ENCODE results near the gene SLAMF1.

SLAMF1 gene

GRCh38 chr1:160662910-160663309 is 16.1 kb upstream of the SLAMF1 start:
- no peak overlapping the region for H3K27ac ChIP-seq
- TF ChIP-seq ZFX (IDR thresholded peaks at IDR 0.05) (no peak), CTCF (conservative IDR thresholded peaks at IDR 0.05) (no peak)

GRCh38 chr1:160659566-160659965 is 12.7 kb upstream of the SLAMF1 start:
- no peak overlapping the region for H3K27ac ChIP-seq
- TF ChIP-seq CTCF (conservative IDR thresholded peaks at IDR 0.05) = no peak
- TF ChIP-seq ZFX (IDR thresholded peaks at IDR 0.05) = no peak

GRCh38 chr1:160658814-160659193 is 12.0 kb upstream of the SLAMF1 start:
- H3K27ac ChIP-seq = no peak overlapping the region
- TF ChIP-seq ZFX (IDR thresholded peaks at IDR 0.05) = no peak

GRCh38 chr1:160658162-160658813 is 11.4 kb upstream of the SLAMF1 start:
- no peak overlapping the region for H3K27ac ChIP-seq
- TF ChIP-seq CTCF (conservative IDR thresholded peaks at IDR 0.05) (no peak), ZFX (IDR thresholded peaks at IDR 0.05) (no peak)

GRCh38 chr1:160657250-160657781 is 10.5 kb upstream of the SLAMF1 start:
- TF ChIP-seq CTCF (conservative IDR thresholded peaks at IDR 0.05) (no peak), ZFX (IDR thresholded peaks at IDR 0.05) (no peak)
- H3K27ac ChIP-seq = no peak overlapping the region

- no peak for TF ChIP-seq ZFX (IDR thresholded peaks at IDR 0.05)
- TF ChIP-seq CTCF (conservative IDR thresholded peaks at IDR 0.05) = no peak
- H3K27ac ChIP-seq = no peak overlapping the region
These were observed 9.9 kb upstream of the SLAMF1 start for GRCh38 chr1:160656737-160657136.

- H3K27ac ChIP-seq = no peak overlapping the region
- TF ChIP-seq CTCF (conservative IDR thresholded peaks at IDR 0.05) = no peak
- no peak for TF ChIP-seq ZFX (IDR thresholded peaks at IDR 0.05)
These were observed 6.8 kb upstream of the SLAMF1 start for GRCh38 chr1:160653620-160654016.

All from C4-2B (cell line).